Trophoblast cell (in vitro differentiated cells and primary cell): ENCODE results near the gene PCYT2.

Experiments
- DNase-seq, 2 donors: peaks; one replicate each; pipeline ENCODE4 v3.0.0-alpha.2; 2016
- H2AFZ ChIP-seq: 2 replicates; pipeline ENCODE4 v1.6.1; 2013; ENCODE audit warnings: low read length, moderate library complexity, mild to moderate bottlenecking; ENCODE audit not compliant: insufficient read depth, poor library complexity
- H2AK5ac ChIP-seq: 2 replicates; pipeline ENCODE4 v1.6.1; 2013; ENCODE audit warnings: mild to moderate bottlenecking, low read length
- H2BK120ac ChIP-seq: 2 replicates; pipeline ENCODE4 v1.6.1; 2013; ENCODE audit warnings: low read length, mild to moderate bottlenecking, moderate library complexity; ENCODE audit not compliant: insufficient read depth, poor library complexity
- H2BK12ac ChIP-seq: 2 replicates; pipeline ENCODE4 v1.6.1; 2013; ENCODE audit warnings: mild to moderate bottlenecking, low read length, moderate library complexity
- H2BK5ac ChIP-seq: 2 replicates; pipeline ENCODE4 v1.6.1; 2013; ENCODE audit warnings: low read length, low read depth, moderate library complexity, mild to moderate bottlenecking; ENCODE audit not compliant: poor library complexity
- H3K14ac ChIP-seq: 2 replicates; pipeline ENCODE4 v1.6.1; 2013; ENCODE audit warnings: mild to moderate bottlenecking, low read length
- H3K18ac ChIP-seq: 2 replicates; pipeline ENCODE4 v1.6.1; 2013; ENCODE audit warnings: mild to moderate bottlenecking, low read length
- H3K23ac ChIP-seq: 2 replicates; pipeline ENCODE4 v1.6.1; 2013; ENCODE audit warnings: low read length
- H3K27ac ChIP-seq: 2 replicates; pipeline ENCODE4 v1.5.1; 2013; ENCODE audit warnings: low read depth, mild to moderate bottlenecking, inconsistent platforms, low read length, moderate library complexity
- H3K27me3 ChIP-seq: 2 replicates; pipeline ENCODE4 v1.6.1; 2013; ENCODE audit warnings: inconsistent platforms, mild to moderate bottlenecking, low read length, moderate library complexity; ENCODE audit not compliant: insufficient read depth
- H3K36me3 ChIP-seq, 2 experiments: 1 replicate in 1 of 2; 2 replicates in 1 of 2; pipeline ENCODE4 v1.6.1; 2013; ENCODE audit warnings: low read length in 2 of 2, mild to moderate bottlenecking in 2 of 2, moderate library complexity in 1 of 2; ENCODE audit not compliant: insufficient read depth in 2 of 2, control insufficient read depth in 1 of 2
- H3K4ac ChIP-seq: 2 replicates; pipeline ENCODE4 v1.6.1; 2013; ENCODE audit warnings: low read depth, mild to moderate bottlenecking, low read length, moderate library complexity
- H3K4me1 ChIP-seq, 2 experiments: 1 replicate in 1 of 2; 2 replicates in 1 of 2; pipeline ENCODE4 v1.6.1; 2013; ENCODE audit warnings: low read length in 2 of 2, mild to moderate bottlenecking in 2 of 2, moderate library complexity in 1 of 2; ENCODE audit not compliant: insufficient read depth in 2 of 2, control insufficient read depth in 1 of 2
- H3K4me2 ChIP-seq: 2 replicates; pipeline ENCODE4 v1.6.1; 2013; ENCODE audit warnings: inconsistent platforms, mild to moderate bottlenecking, low read length, moderate library complexity
- H3K4me3 ChIP-seq: 2 replicates; pipeline ENCODE4 v1.5.1; 2013; ENCODE audit warnings: mild to moderate bottlenecking, low read depth, low read length, inconsistent platforms
- H3K79me1 ChIP-seq: one replicate; pipeline ENCODE4 v1.6.1; 2013; ENCODE audit warnings: low read length
- H3K79me2 ChIP-seq: 2 replicates; pipeline ENCODE4 v1.6.1; 2013; ENCODE audit warnings: low read length, mild to moderate bottlenecking; ENCODE audit not compliant: control insufficient read depth, insufficient read depth, poor library complexity
- H3K9ac ChIP-seq: 2 replicates; pipeline ENCODE4 v1.6.1; 2013; ENCODE audit warnings: mild to moderate bottlenecking, low read length
- H3K9me3 ChIP-seq: 2 replicates; pipeline ENCODE4 v1.6.1; 2013; ENCODE audit warnings: low read depth, mild to moderate bottlenecking, control low read depth, inconsistent platforms, low read length; ENCODE audit not compliant: insufficient read depth
- H4K12ac ChIP-seq: 2 replicates; pipeline ENCODE4 v1.6.1; 2013; ENCODE audit warnings: low read depth, mild to moderate bottlenecking, low read length, moderate library complexity
- H4K8ac ChIP-seq: 2 replicates; pipeline ENCODE4 v1.6.1; 2013; ENCODE audit warnings: low read depth, mild to moderate bottlenecking, low read length, moderate library complexity
- H4K91ac ChIP-seq: one replicate; pipeline ENCODE4 v1.6.1; 2013; ENCODE audit warnings: low read depth, mild to moderate bottlenecking, low read length, moderate library complexity
- WGBS: extraction: QIAGEN DNeasy Blood & Tissue Kit; methylation state at CpG from one replicate; pipeline ENCODE4 v1.1.7; 2013; ENCODE audit warnings: missing lambda C conversion rate; ENCODE audit not compliant: insufficient read length, insufficient coverage; ENCODE audit errors: extremely low coverage; 5-methylcytosine and 5-hydroxymethylcytosine counted together

Gene PCYT2

DNA sequence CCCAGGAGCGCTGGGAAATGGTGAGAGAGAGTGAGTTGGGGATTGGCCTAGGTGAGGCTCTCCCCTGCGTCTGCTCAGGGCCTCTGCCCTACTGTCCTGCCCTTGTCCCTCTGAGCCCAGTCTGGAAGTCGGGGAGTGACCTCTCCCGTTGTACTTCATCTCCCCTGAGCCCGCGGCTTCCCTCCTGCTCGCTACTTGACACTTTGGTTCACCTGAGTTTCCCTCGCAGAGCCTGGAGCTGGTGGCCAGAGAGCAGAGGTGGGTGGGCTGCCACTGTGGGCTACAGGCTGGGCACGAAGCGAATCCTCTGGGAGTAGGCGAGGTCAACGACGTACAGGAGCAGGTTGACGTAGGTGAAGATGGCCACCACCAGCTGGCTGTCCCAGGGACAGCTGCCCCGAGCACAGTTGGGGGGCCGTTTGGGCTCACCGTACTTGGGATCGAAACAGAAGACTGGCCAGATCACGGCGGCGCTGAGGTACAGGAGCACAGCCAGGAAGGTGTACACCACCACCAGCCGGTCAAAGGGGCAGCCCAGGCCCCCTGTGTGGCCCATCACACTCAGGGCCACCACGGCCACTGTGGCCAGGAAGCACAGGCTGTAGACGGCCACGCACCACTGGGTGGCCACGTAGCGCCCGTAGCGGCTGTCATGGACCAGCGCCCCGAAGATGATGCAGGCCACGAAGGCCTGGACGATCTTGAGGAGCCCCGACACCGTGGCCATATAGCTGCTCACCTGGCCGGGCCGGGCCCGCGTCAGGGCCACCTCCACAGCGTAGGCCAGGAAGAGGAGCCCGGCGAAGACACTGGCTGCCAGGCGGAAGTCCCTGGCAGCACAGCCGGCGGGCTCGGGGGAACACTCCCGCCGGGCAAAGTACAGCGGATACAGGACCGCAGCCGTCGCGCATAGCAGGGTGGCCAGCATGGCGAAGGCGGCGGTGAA is 29.6 kb upstream of the PCYT2 start:
- Histone ChIP-seq H3K36me3 (no peaks in the 10 kb centered on the region), H4K12ac (no peak overlapping the region), H2AFZ (no peak overlapping the region), H3K9me3 (no peaks in the 10 kb centered on the region), H4K91ac (no peak overlapping the region), H3K23ac (no peak overlapping the region), H2BK5ac (no peak overlapping the region), H3K9ac (no peak overlapping the region), H3K79me1 (peaks cover 9% of the 10 kb centered on the region), H3K18ac (no peak overlapping the region), H2BK120ac (no peak overlapping the region), H3K4me2 (no peak overlapping the region), H3K4ac (no peak overlapping the region), H3K79me2 (peaks cover 4% of the 10 kb centered on the region), H3K14ac (no peak overlapping the region), H3K4me3 (no peak overlapping the region), H4K8ac (no peak overlapping the region), H3K27ac (no peak overlapping the region), H3K27me3 (no peaks in the 10 kb centered on the region), H2BK12ac (no peak overlapping the region), H3K4me1 (peaks cover 6 to 9% of the 10 kb centered on the region in 2 experiments), H2AK5ac (no peak overlapping the region)
- WGBS: no CpG with 5 or more reads among the region's 56 CpGs
- DNase-seq: no peak

DNA sequence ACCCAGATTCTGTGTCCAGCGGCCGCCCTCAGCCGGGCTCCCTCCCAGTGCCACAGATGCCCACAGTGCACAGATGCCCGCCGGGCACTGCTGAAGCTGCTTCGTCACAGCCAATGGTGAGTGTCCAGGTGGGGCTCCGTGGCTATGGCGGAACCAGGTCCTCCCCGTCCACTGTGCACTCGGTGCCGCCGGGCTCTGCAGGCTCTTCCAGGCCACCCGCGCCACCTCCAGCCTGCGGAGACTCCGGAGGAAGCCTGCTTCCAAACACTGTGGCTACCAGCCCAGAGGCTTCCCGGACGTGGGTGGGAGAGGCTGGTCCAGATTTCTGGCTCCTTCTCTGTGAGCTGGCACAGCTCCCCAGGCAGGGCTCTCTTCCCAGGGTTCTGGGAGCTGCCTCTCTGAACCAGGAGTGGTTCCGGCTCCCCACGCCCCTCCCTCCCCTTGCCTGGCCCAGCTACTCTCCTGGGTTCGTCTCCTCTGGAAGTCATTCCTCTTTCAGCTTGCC is 28.7 kb upstream of the PCYT2 start:
- Histone ChIP-seq H3K23ac (no peak overlapping the region), H3K14ac (no peak overlapping the region), H3K4ac (no peak overlapping the region), H2AK5ac (no peak overlapping the region), H2BK120ac (no peak overlapping the region), H3K9ac (no peak overlapping the region), H3K9me3 (no peaks in the 10 kb centered on the region), H2BK5ac (no peak overlapping the region), H2BK12ac (no peak overlapping the region), H3K4me3 (no peak overlapping the region), H3K79me1 (peaks cover 9% of the 10 kb centered on the region), H3K18ac (no peak overlapping the region), H2AFZ (no peak overlapping the region), H3K4me1 (peaks cover 6 to 9% of the 10 kb centered on the region in 2 experiments), H3K4me2 (no peak overlapping the region), H4K12ac (no peak overlapping the region), H3K36me3 (peaks cover 3% of the 10 kb centered on the region in 2 experiments), H3K27ac (no peak overlapping the region), H3K79me2 (peaks cover 4% of the 10 kb centered on the region), H3K27me3 (no peaks in the 10 kb centered on the region), H4K8ac (no peak overlapping the region), H4K91ac (no peak overlapping the region)
- WGBS: no CpG with 5 or more reads among the region's 21 CpGs
- DNase-seq: no peak

- Histone ChIP-seq H3K4me2 (no peak overlapping the region), H4K91ac (no peak overlapping the region), H3K4me1 (peaks cover 6 to 9% of the 10 kb centered on the region in 2 experiments), H3K14ac (no peak overlapping the region), H2BK120ac (no peak overlapping the region), H3K79me1 (peaks cover 9% of the 10 kb centered on the region), H4K8ac (no peak overlapping the region), H3K23ac (no peak overlapping the region), H3K36me3 (peaks cover 4 to 7% of the 10 kb centered on the region in 2 experiments), H2AK5ac (no peak overlapping the region), H2BK12ac (no peak overlapping the region), H3K18ac (no peak overlapping the region), H3K4me3 (no peak overlapping the region), H2AFZ (no peak overlapping the region), H2BK5ac (no peak overlapping the region), H3K27ac (no peak overlapping the region), H3K9me3 (no peaks in the 10 kb centered on the region), H3K79me2 (peaks cover 4% of the 10 kb centered on the region), H4K12ac (no peak overlapping the region), H3K9ac (no peak overlapping the region), H3K4ac (no peak overlapping the region), H3K27me3 (no peaks in the 10 kb centered on the region)
- WGBS: no CpG with 5 or more reads among the region's 15 CpGs
- no peak for DNase-seq
These were observed 28.0 kb upstream of the PCYT2 start for GRCh38 chr17:81939218-81939617.

DNA sequence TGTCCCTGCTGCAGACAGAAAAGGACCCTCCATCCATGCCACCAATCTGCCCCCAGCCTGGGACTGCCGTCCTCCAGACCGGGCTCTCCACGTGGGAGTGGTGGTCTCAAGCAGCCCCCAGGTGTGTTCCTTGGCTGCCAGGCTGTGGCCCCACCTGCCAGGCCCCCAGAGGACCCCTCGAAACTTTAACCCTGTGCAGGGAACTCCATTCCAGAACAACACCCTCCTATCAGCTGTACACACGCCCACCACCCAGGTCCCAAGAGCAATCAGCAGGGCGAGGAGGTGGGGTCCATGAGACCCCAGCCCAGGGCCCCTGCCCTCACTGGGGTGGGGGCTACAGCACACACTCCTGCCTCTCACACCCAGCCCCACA is 24.5 kb upstream of the PCYT2 start:
- H3K18ac ChIP-seq: no peak overlapping the region
- no peak overlapping the region for H2AK5ac ChIP-seq
- H3K79me2 ChIP-seq: peaks cover 4% of the 10 kb centered on the region
- no peak for DNase-seq
- peaks cover 6 to 9% of the 10 kb centered on the region in 2 experiments for H3K4me1 ChIP-seq
- no peak overlapping the region for H4K8ac ChIP-seq
- H2BK120ac ChIP-seq: no peak overlapping the region
- H3K4me2 ChIP-seq: peak overlapping the region; percentile 18
- no peak overlapping the region for H3K27ac ChIP-seq
- H2AFZ ChIP-seq: no peak overlapping the region
- H3K27me3 ChIP-seq: no peaks in the 10 kb centered on the region
- no peak overlapping the region for H3K23ac ChIP-seq
- peaks cover 9% of the 10 kb centered on the region for H3K79me1 ChIP-seq
- H3K9me3 ChIP-seq: no peaks in the 10 kb centered on the region
- no CpG with 5 or more reads among the region's 6 CpGs for whole genome bisulfite sequencing
- no peak overlapping the region for H4K12ac ChIP-seq
- H3K4me3 ChIP-seq: no peak overlapping the region
- no peak overlapping the region for H3K4ac ChIP-seq
- no peak overlapping the region for H3K9ac ChIP-seq
- peaks cover 4 to 10% of the 10 kb centered on the region in 2 experiments for H3K36me3 ChIP-seq
- H4K91ac ChIP-seq: no peak overlapping the region
- no peak overlapping the region for H2BK5ac ChIP-seq
- no peak overlapping the region for H2BK12ac ChIP-seq
- H3K14ac ChIP-seq: no peak overlapping the region
